GM12878 (cell line): ENCODE results near the gene CNKSR1. TPM values are rescaled to one million over a fixed set of nuclear protein-coding genes. Genes with fewer than 3 reads are reported as not detected.

Source experiments
- ATAC-seq: fragments of 200-7000 bp; cut with Tn5 transposase; 3 replicates; pipeline ENCODE4 v1.9.1; 2020; ENCODE audit warnings: mild to moderate bottlenecking, moderate library complexity
- BruUV-seq: library from RNA; stranded (reverse); fragments of 400-500 nt; replicated peaks from 2 replicates; lab custom pipeline; 2021; lab: Mats Ljungman, UMichigan
- CTCF ChIA-PET: fragments of 300-600 bp; sonication (Branson Sonifier 250); formaldehyde crosslinking; extraction: SDS; loops from one replicate; lab custom pipeline; 2021; ENCODE audit warnings: inconsistent platforms; lab: Yijun Ruan, JAX
- POLR2A ChIA-PET: fragments of 350-600 bp; formaldehyde crosslinking; extraction: SDS; loops from one replicate; lab custom pipeline; 2021; ENCODE audit warnings: inconsistent platforms; lab: Charles Lee
- RAD21 ChIA-PET: fragments of 300-600 bp; sonication (Branson Sonifier 250); formaldehyde crosslinking; loops from one replicate; lab custom pipeline; 2023; ENCODE audit warnings: antibody characterized with exemption; ENCODE audit not compliant: unreplicated experiment; lab: Charles Lee
- SMC1A ChIA-PET: fragments of 300-600 bp; sonication (Branson Sonifier 250); formaldehyde crosslinking; loops from one replicate; lab custom pipeline; 2023; ENCODE audit not compliant: unreplicated experiment, uncharacterized antibody; lab: Charles Lee
- DNase-seq: peaks from one replicate; pipeline ENCODE4 v3.0.0-alpha.2; 2011; ENCODE audit warnings: low read depth, low spot score
- FAIRE-seq: peaks from 3 replicates; lab custom pipeline; 2011; peaks lifted over from hg19 to GRCh38; lab: Jason Lieb, UNC
- H2AFZ ChIP-seq: 2 replicates; pipeline ENCODE4 v1.6.0; 2011; ENCODE audit warnings: low read depth, low read length, control low read depth; ENCODE audit not compliant: control insufficient read depth
- H3K27ac ChIP-seq: 2 replicates; pipeline ENCODE4 v1.5.1; 2011; ENCODE audit warnings: control low read depth; ENCODE audit not compliant: control insufficient read depth, insufficient read depth
- H3K27me3 ChIP-seq, 2 experiments: replicated peaks in 1 of 2; 2 replicates each; pipeline versions ENCODE4 v1.6.0 to v1.6.1; 2011; ENCODE audit warnings: low read length in 1 of 2; ENCODE audit not compliant: control insufficient read depth in 2 of 2, insufficient read depth in 2 of 2
- H3K36me3 ChIP-seq, 2 experiments: 2 replicates each; pipeline ENCODE4 v1.5.1; 2011; ENCODE audit warnings: low read length in 1 of 2; ENCODE audit not compliant: control insufficient read depth in 2 of 2, insufficient read depth in 2 of 2
- H3K4me1 ChIP-seq: 2 replicates; pipeline ENCODE4 v1.6.1; 2011; ENCODE audit warnings: mild to moderate bottlenecking, low read length, moderate library complexity, mixed read lengths; ENCODE audit not compliant: control insufficient read depth, insufficient read depth
- H3K4me2 ChIP-seq: 2 replicates; pipeline ENCODE4 v1.6.0; 2011; ENCODE audit warnings: control low read depth; ENCODE audit not compliant: control insufficient read depth, insufficient read depth
- H3K4me3 ChIP-seq: fragments of 200-600 bp; sonication (generic); 2 replicates; pipeline ENCODE4 v1.5.1; 2016
- H3K79me2 ChIP-seq: 2 replicates; pipeline ENCODE4 v1.6.0; 2011; ENCODE audit warnings: low read length; ENCODE audit not compliant: control insufficient read depth, insufficient read depth
- H3K9ac ChIP-seq: 2 replicates; pipeline ENCODE4 v1.8.0; 2011; ENCODE audit warnings: low read length, control low read depth, mixed read lengths; ENCODE audit not compliant: control insufficient read depth, insufficient read depth
- H3K9me3 ChIP-seq: replicated peaks from 3 replicates; pipeline ENCODE4 v1.5.1; 2011; ENCODE audit warnings: mild to moderate bottlenecking, low read length; ENCODE audit not compliant: control insufficient read depth, insufficient read depth
- H4K20me1 ChIP-seq: 2 replicates; pipeline ENCODE4 v1.6.0; 2011; ENCODE audit not compliant: control insufficient read depth, insufficient read depth
- BMI1 ChIP-seq: fragments of 450-650 bp; IDR thresholded peaks from 2 replicates; pipeline ENCODE4 v1.6.1; 2016; ENCODE audit warnings: mild to moderate bottlenecking, moderate library complexity, borderline replicate concordance
- CEBPZ ChIP-seq: fragments of 150-350 bp; IDR thresholded peaks from 2 replicates; pipeline ENCODE4 v1.6.1; 2016; ENCODE audit warnings: low read depth, low read length
- GATAD2B ChIP-seq: fragments of 450-650 bp; conservative IDR thresholded peaks from 2 replicates; pipeline ENCODE4 v1.6.1; 2017; ENCODE audit warnings: low read depth, mild to moderate bottlenecking, moderate library complexity
- KAT2A ChIP-seq: conservative IDR thresholded peaks from 2 replicates; pipeline ENCODE4 v1.6.1; 2011; ENCODE audit warnings: low read depth, low read length; ENCODE audit not compliant: control insufficient read depth
- NFIC ChIP-seq: IDR thresholded peaks from 2 replicates; pipeline ENCODE4 v1.6.1; 2012; ENCODE audit warnings: low read depth, mild to moderate bottlenecking, inconsistent platforms, low read length, moderate library complexity
- NFYA ChIP-seq: IDR thresholded peaks from 2 replicates; pipeline ENCODE4 v1.6.1; 2011; ENCODE audit warnings: low read depth, mild to moderate bottlenecking, low read length, improper control_type of control experiment, borderline replicate concordance
- POLR2AphosphoS2 ChIP-seq: IDR thresholded peaks from 2 replicates; pipeline ENCODE4 v1.6.1; 2011; ENCODE audit warnings: low read depth, mild to moderate bottlenecking, low read length, improper control_type of control experiment, moderate library complexity
- SMAD1 ChIP-seq: fragments of 450-650 bp; IDR thresholded peaks from 2 replicates; pipeline ENCODE4 v1.6.1; 2018; ENCODE audit warnings: mild to moderate bottlenecking, low read depth; ENCODE audit not compliant: partially characterized antibody
- TAF1 ChIP-seq: IDR thresholded peaks from 2 replicates; pipeline ENCODE4 v1.6.1; 2011; ENCODE audit warnings: mild to moderate bottlenecking, low read depth, low read length, borderline replicate concordance
- TCF3 ChIP-seq: IDR thresholded peaks from 2 replicates; pipeline ENCODE4 v1.6.1; 2012; ENCODE audit warnings: low read depth, mild to moderate bottlenecking, low read length, borderline replicate concordance; ENCODE audit not compliant: insufficient read depth
- ZBED1 ChIP-seq: IDR thresholded peaks from 2 replicates; pipeline ENCODE4 v1.6.1; 2016; ENCODE audit warnings: borderline replicate concordance
- ZZZ3 ChIP-seq: IDR thresholded peaks from 2 replicates; pipeline ENCODE4 v1.6.1; 2011; ENCODE audit warnings: low read depth; ENCODE audit not compliant: control insufficient read depth, insufficient read length
- WGBS: methylation state at CpG from one replicate; pipeline ENCODE4 v1.1.6; 2016; ENCODE audit warnings: low lambda C conversion rate; ENCODE audit not compliant: insufficient replicate concordance, insufficient coverage; ENCODE audit errors: missing lambda C conversion rate; 5-methylcytosine and 5-hydroxymethylcytosine counted together
- in situ Hi-C: fragments of 300-500 bp; cut with MboI; formaldehyde crosslinking; loops from 9 replicates; pipeline ENCODE4 v1.14.3; 2018; ENCODE audit warnings: mixed read lengths
- intact Hi-C: fragments of 100-400 bp; cut with micrococcal nuclease; formaldehyde crosslinking; loops from one replicate; pipeline ENCODE4 v1.14.2; 2022; ENCODE audit not compliant: unreplicated experiment
- polyA plus RNA-seq, 11 experiments: library from polyadenylated mRNA; depleted of rRNA in 4 of 11; unstranded in 6 of 11; stranded (reverse) in 5 of 11; fragments of >200 nt; fragmentation: Nextera tagmentation in 4 of 11; fragmentation: Illumina TruSeq in 1 of 11; extraction: Ambion mirVana in 4 of 11; extraction: Trizol in 1 of 11; gene quantifications; 1 replicate in 1 of 11; 2 replicates in 10 of 11; pipeline versions ENCODE4 v1.2.1 to v1.2.3, GENCODE V29; 2011 to 2016; ENCODE audit warnings: inconsistent platforms in 2 of 11, missing spikeins in 2 of 11, low read depth in 1 of 11
- total RNA-seq, 4 experiments: library from RNA; depleted of rRNA in 3 of 4; stranded (reverse); fragments of >200 nt in 3 of 4; fragmentation: Illumina TruSeq in 1 of 4; extraction: Trizol in 1 of 4; gene quantifications; 2 replicates each; pipeline versions ENCODE4 v1.2.1 to v1.2.3, GENCODE V29; 2013 to 2021
- TF ChIP-seq, protein P1 (sequence below): fragments of 450-650 bp; IDR thresholded peaks from 2 replicates; pipeline ENCODE4 v1.6.1; 2018; ENCODE audit warnings: mild to moderate bottlenecking, low read depth, moderate library complexity; ENCODE audit not compliant: partially characterized antibody

CNKSR1 gene
- total and polyA plus RNA-seq, 10 of the 15 experiments (the other 5 are each of a cell fraction or from before 2014, with no cell fraction given): 0.06 to 1.2 (median 0.86) TPM

- Histone ChIP-seq H3K27me3 (no peaks in the 10 kb centered on the region; a peak in 2 of 4 replicates), H3K36me3 (no peaks in the 10 kb centered on the region), H3K27ac (no peak overlapping the region), H3K4me3 (no peak overlapping the region), H3K4me1 (no peaks in the 10 kb centered on the region), H3K79me2 (no peaks in the 10 kb centered on the region), H2AFZ (no peak overlapping the region), H3K9ac (no peak overlapping the region), H3K9me3 (no peaks in the 10 kb centered on the region), H3K4me2 (no peak overlapping the region), H4K20me1 (no peaks in the 10 kb centered on the region)
- intact Hi-C loops (loop anchor here (1.0 to 5.0 kb wide), 2 partner anchors 40 to 108 kb away; no protein-coding TSS in a partner anchor), in situ Hi-C loops (loop anchor here (5.0 kb wide), 1 partner anchor 38 kb away; no protein-coding TSS in a partner anchor)
- POLR2A ChIA-PET: interaction anchor here (0.5 to 1.1 kb wide), 6 partner anchors 17 to 191 kb away, joined by 3 to 4 read pairs (median 3); no protein-coding TSS in a partner anchor
- ATAC-seq (peak; percentile 95), FAIRE-seq (peak; percentile 97), DNase-seq (no peak)
- SMC1A ChIA-PET: interaction anchor here (0.8 to 7.9 kb wide), 27 partner anchors 9 to 776 kb away, joined by 3 to 131 read pairs (median 4); partner anchors contain the start of gene SH3BGRL3
- BruUV-seq: no TSS peak
- RAD21 ChIA-PET: interaction anchor here (0.8 to 5.4 kb wide), 20 partner anchors 9 to 272 kb away, joined by 3 to 110 read pairs (median 7); partner anchors contain the start of genes CD52, CEP85 and PAFAH2
- WGBS: 33% methylated on average over 19 of the region's 19 CpGs
- CTCF ChIA-PET: interaction anchor here (0.6 to 8.7 kb wide), 41 partner anchors 10 to 290 kb away, joined by 3 to 235 read pairs (median 4); partner anchors contain the start of genes PDIK1L and ZNF593
- TF ChIP-seq BMI1: no peak
- TF ChIP-seq TCF3: no peak
- TF ChIP-seq NFYA: no peak
- no peak for TF ChIP-seq CEBPZ
- no peak for TF ChIP-seq ZBED1
- TF ChIP-seq GATAD2B: no peak
- no peak for TF ChIP-seq NFIC
- no peak for TF ChIP-seq POLR2AphosphoS2
- TF ChIP-seq, protein P1, sequence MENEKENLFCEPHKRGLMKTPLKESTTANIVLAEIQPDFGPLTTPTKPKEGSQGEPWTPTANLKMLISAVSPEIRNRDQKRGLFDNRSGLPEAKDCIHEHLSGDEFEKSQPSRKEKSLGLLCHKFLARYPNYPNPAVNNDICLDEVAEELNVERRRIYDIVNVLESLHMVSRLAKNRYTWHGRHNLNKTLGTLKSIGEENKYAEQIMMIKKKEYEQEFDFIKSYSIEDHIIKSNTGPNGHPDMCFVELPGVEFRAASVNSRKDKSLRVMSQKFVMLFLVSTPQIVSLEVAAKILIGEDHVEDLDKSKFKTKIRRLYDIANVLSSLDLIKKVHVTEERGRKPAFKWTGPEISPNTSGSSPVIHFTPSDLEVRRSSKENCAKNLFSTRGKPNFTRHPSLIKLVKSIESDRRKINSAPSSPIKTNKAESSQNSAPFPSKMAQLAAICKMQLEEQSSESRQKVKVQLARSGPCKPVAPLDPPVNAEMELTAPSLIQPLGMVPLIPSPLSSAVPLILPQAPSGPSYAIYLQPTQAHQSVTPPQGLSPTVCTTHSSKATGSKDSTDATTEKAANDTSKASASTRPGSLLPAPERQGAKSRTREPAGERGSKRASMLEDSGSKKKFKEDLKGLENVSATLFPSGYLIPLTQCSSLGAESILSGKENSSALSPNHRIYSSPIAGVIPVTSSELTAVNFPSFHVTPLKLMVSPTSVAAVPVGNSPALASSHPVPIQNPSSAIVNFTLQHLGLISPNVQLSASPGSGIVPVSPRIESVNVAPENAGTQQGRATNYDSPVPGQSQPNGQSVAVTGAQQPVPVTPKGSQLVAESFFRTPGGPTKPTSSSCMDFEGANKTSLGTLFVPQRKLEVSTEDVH: no peak
- TF ChIP-seq ZZZ3: no peak
- no peak for TF ChIP-seq SMAD1
- no peak for TF ChIP-seq KAT2A
- no peak for TF ChIP-seq TAF1
These were observed 32.0 kb upstream of the CNKSR1 start for GRCh38 chr1:26145041-26145959.
